Measurements from ENCODE around the gene GABRD.

DNA sequence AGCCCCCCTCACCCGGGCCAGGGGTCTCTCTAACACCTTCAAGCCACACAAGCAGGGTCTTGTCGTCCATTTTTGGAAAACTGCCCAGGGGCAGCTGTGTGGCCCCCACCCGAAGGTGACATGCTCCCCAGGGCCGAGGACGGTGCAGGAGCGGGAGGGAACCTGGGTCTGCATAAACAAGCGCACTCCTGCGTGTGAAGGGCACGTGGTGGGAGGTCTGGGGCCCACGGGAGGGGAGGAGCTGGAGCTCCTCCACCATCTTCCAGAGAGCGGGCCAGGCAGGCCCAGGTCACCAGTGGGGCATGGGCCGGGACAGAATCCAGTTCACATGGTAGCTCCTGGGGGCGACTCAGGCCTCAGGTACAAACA, 32.0 kb upstream of the GABRD start:
- TF ChIP-seq, protein P1, sequence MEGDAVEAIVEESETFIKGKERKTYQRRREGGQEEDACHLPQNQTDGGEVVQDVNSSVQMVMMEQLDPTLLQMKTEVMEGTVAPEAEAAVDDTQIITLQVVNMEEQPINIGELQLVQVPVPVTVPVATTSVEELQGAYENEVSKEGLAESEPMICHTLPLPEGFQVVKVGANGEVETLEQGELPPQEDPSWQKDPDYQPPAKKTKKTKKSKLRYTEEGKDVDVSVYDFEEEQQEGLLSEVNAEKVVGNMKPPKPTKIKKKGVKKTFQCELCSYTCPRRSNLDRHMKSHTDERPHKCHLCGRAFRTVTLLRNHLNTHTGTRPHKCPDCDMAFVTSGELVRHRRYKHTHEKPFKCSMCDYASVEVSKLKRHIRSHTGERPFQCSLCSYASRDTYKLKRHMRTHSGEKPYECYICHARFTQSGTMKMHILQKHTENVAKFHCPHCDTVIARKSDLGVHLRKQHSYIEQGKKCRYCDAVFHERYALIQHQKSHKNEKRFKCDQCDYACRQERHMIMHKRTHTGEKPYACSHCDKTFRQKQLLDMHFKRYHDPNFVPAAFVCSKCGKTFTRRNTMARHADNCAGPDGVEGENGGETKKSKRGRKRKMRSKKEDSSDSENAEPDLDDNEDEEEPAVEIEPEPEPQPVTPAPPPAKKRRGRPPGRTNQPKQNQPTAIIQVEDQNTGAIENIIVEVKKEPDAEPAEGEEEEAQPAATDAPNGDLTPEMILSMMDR (IDR thresholded peaks at IDR 0.05; ENCODE audit: borderline replicate concordance, extremely low read depth, low read length, poor library complexity, severe bottlenecking), result no peak
- no peak for TF ChIP-seq EZH2 (IDR thresholded peaks at IDR 0.05; ENCODE audit: borderline replicate concordance, low read depth, low read length, severe bottlenecking)
